Activated CD8-positive, alpha-beta memory T cell treated with anti-CD3 and anti-CD28 coated beads, Interleukin-2, amount 50 U/mL, for 24 hours (primary cell): ENCODE data around the gene CD320.
"Not testable (repeated sequence)": the region's sequence is repeated elsewhere in the genome, so short reads cannot be mapped to it uniquely, and the experiment has no call there.

ENCODE experiments used
- DNase-seq: peaks from one replicate; pipeline ENCODE4 v3.0.0-alpha.2; 2020; ENCODE audit errors: extremely low read depth

CD320 gene

GRCh38 chr19:8307965-8308866 is at the start of gene CD320:
TSS of gene CD320 (minus strand) at chr19:8308358. CDS start at chr19:8308290, 68 bp downstream.
- peak; percentile 66 for DNase-seq

- no peak for DNase-seq
These were observed 48.9 kb upstream of the CD320 start for GRCh38 chr19:8357007-8357521.

GRCh38 chr19:8355631-8356402 is 47.7 kb upstream of the CD320 start:
- DNase-seq: no peak

GRCh38 chr19:8352845-8353244 is 44.7 kb upstream of the CD320 start:
- DNase-seq: not testable (repeated sequence)

- DNase-seq: no peak
These were observed 44.1 kb upstream of the CD320 start for GRCh38 chr19:8352134-8352827.

- not testable (repeated sequence) for DNase-seq
These were observed 41.6 kb upstream of the CD320 start for GRCh38 chr19:8349629-8350372.

- no peak for DNase-seq
These were observed 35.3 kb upstream of the CD320 start for GRCh38 chr19:8343483-8343844.

GRCh38 chr19:8342684-8343482 is 34.7 kb upstream of the CD320 start, which contains the start of gene KANK3:
TSS of gene KANK3 (minus strand) at chr19:8343262. CDS start at chr19:8337828, 5,434 bp downstream.
- DNase-seq: peak; percentile 81

GRCh38 chr19:8342316-8342683 is 34.1 kb upstream of the CD320 start:
- DNase-seq: no peak

GRCh38 chr19:8341504-8341903 is 33.3 kb upstream of the CD320 start:
- not testable (repeated sequence) for DNase-seq

- no peak for DNase-seq
These were observed 32.4 kb upstream of the CD320 start for GRCh38 chr19:8340341-8341096.

GRCh38 chr19:8338835-8339234 is 30.7 kb upstream of the CD320 start:
- DNase-seq: no peak

- no peak for DNase-seq
These were observed 29.6 kb upstream of the CD320 start for GRCh38 chr19:8337728-8338127.

- DNase-seq: no peak
These were observed 28.5 kb upstream of the CD320 start for GRCh38 chr19:8336660-8337059.

GRCh38 chr19:8336072-8336569 is 28.0 kb upstream of the CD320 start:
- DNase-seq: no peak

- DNase-seq: no peak
These were observed 27.3 kb upstream of the CD320 start for GRCh38 chr19:8335343-8336071.

- DNase-seq: no peak
These were observed 26.5 kb upstream of the CD320 start for GRCh38 chr19:8334458-8335342.
